CD8-positive, alpha-beta memory T cell (primary cell): ENCODE measurements around the gene FAF1. TPM values are rescaled to one million over a fixed set of nuclear protein-coding genes. Genes with fewer than 3 reads are reported as not detected.

Source experiments
- CTCF ChIA-PET: fragments of 350-600 bp; sonication (Branson Sonifier 250); formaldehyde crosslinking; loops from one replicate; lab custom pipeline; 2021; ENCODE audit warnings: antibody characterized with exemption; lab: Charles Lee
- POLR2A ChIA-PET: fragments of 350-600 bp; sonication (Branson Sonifier 250); formaldehyde crosslinking; loops from one replicate; lab custom pipeline; 2021; ENCODE audit warnings: antibody characterized with exemption; lab: Charles Lee
- DNase-seq, 5 donors: peaks; one replicate each; pipeline versions ENCODE4 v3.0.0 to v3.0.0-alpha.2; 2020 to 2022; ENCODE audit warnings: mixed read lengths in 1 of 5
- H3K27ac ChIP-seq: one replicate; pipeline ENCODE4 v1.7.0; 2013; ENCODE audit warnings: low read depth, mild to moderate bottlenecking, low read length, moderate library complexity
- H3K27me3 ChIP-seq: 2 replicates; pipeline ENCODE4 v1.7.0; 2013; ENCODE audit warnings: low read length, mild to moderate bottlenecking; ENCODE audit not compliant: insufficient read depth, poor library complexity, severe bottlenecking
- H3K36me3 ChIP-seq: 2 replicates; pipeline ENCODE4 v1.7.0; 2013; ENCODE audit warnings: mild to moderate bottlenecking, low read length, moderate library complexity; ENCODE audit not compliant: insufficient read depth
- H3K4me1 ChIP-seq: 2 replicates; pipeline ENCODE4 v1.7.0; 2013; ENCODE audit warnings: mild to moderate bottlenecking, low read length, moderate library complexity; ENCODE audit not compliant: insufficient read depth
- H3K4me3 ChIP-seq: 2 replicates; pipeline ENCODE4 v1.7.0; 2013; ENCODE audit warnings: mild to moderate bottlenecking, low read length
- H3K9me3 ChIP-seq: 2 replicates; pipeline ENCODE4 v1.7.0; 2013; ENCODE audit warnings: mild to moderate bottlenecking, low read length
- H3K27ac Mint-ChIP-seq, 8 donors: one replicate each; pipeline ENCODE4 v1.8.0; 2020 to 2021; ENCODE audit warnings: mixed read lengths in 8 of 8, mild to moderate bottlenecking in 6 of 8, inconsistent platforms in 3 of 8, moderate library complexity in 3 of 8
- H3K27me3 Mint-ChIP-seq, 2 donors: one replicate each; pipeline ENCODE4 v1.8.0; 2020 to 2021; ENCODE audit warnings: mixed read lengths in 2 of 2, mild to moderate bottlenecking in 1 of 2, moderate library complexity in 1 of 2
- H3K36me3 Mint-ChIP-seq, 3 donors: one replicate each; pipeline ENCODE4 v1.8.0; 2020 to 2021; ENCODE audit warnings: mixed read lengths in 3 of 3, inconsistent platforms in 1 of 3, mild to moderate bottlenecking in 1 of 3
- H3K4me1 Mint-ChIP-seq, 3 donors: one replicate each; pipeline ENCODE4 v1.8.0; 2020 to 2021; ENCODE audit warnings: mixed read lengths in 3 of 3, inconsistent platforms in 1 of 3, mild to moderate bottlenecking in 1 of 3
- H3K4me3 Mint-ChIP-seq, 7 donors: one replicate each; pipeline ENCODE4 v1.8.0; 2020 to 2021; ENCODE audit warnings: mixed read lengths in 7 of 7, mild to moderate bottlenecking in 6 of 7, moderate library complexity in 4 of 7, inconsistent platforms in 2 of 7
- H3K9me3 Mint-ChIP-seq, 5 donors: one replicate each; pipeline ENCODE4 v1.8.0; 2020 to 2022; ENCODE audit warnings: mixed read lengths in 5 of 5, mild to moderate bottlenecking in 3 of 5, moderate library complexity in 2 of 5, inconsistent platforms in 1 of 5
- polyA plus RNA-seq: library from polyadenylated mRNA; unstranded; fragments of 300-500 nt; fragmentation: Illumina TruSeq; gene quantifications from one replicate; pipeline ENCODE4 v1.2.3, GENCODE V29; 2021
- total RNA-seq, 2 experiments: library from RNA; stranded (reverse); gene quantifications; one replicate each; pipeline ENCODE4 v1.2.3, GENCODE V29; 2021

Gene FAF1
- total and polyA plus RNA-seq, 3 experiments from 2014 or later, result 66.4 to 87.1 (median 78.2) TPM

GRCh38 chr1:50982611-50983010 lies 22.5 kb upstream of the FAF1 start:
- Mint-ChIP-seq H3K9me3 (no peaks in the 10 kb centered on the region), H3K4me3 (no peak overlapping the region), H3K36me3 (peaks cover 0 to 4% (median 0%) of the 10 kb centered on the region in 3 donors), H3K27ac (no peak overlapping the region), H3K27me3 (peaks cover 1 to 19% of the 10 kb centered on the region in 2 donors), H3K4me1 (peaks cover 14 to 19% (median 18%) of the 10 kb centered on the region in 3 donors)
- no peak for DNase-seq
- Histone ChIP-seq H3K9me3 (no peaks in the 10 kb centered on the region), H3K4me3 (no peak overlapping the region), H3K27ac (no peak overlapping the region), H3K4me1 (peaks cover 3% of the 10 kb centered on the region), H3K27me3 (no peaks in the 10 kb centered on the region), H3K36me3 (no peaks in the 10 kb centered on the region)
- CTCF ChIA-PET, result no interaction called here
- POLR2A ChIA-PET, result no interaction called here

- CTCF ChIA-PET, result no interaction called here
- Mint-ChIP-seq H3K9me3 (no peaks in the 10 kb centered on the region), H3K27me3 (peaks cover 1 to 21% of the 10 kb centered on the region in 2 donors), H3K4me3 (no peak overlapping the region), H3K36me3 (peaks cover 0 to 8% (median 0%) of the 10 kb centered on the region in 3 donors), H3K4me1 (peaks cover 17 to 21% (median 21%) of the 10 kb centered on the region in 3 donors), H3K27ac (no peak overlapping the region)
- Histone ChIP-seq H3K27me3 (no peaks in the 10 kb centered on the region), H3K36me3 (no peaks in the 10 kb centered on the region), H3K4me1 (peaks cover 4% of the 10 kb centered on the region), H3K27ac (no peak overlapping the region), H3K9me3 (no peaks in the 10 kb centered on the region), H3K4me3 (no peak overlapping the region)
- no peak for DNase-seq
- POLR2A ChIA-PET, result no interaction called here
Observed at GRCh38 chr1:50981741-50982140, 21.7 kb upstream of the FAF1 start.

GRCh38 chr1:50980505-50980904 lies 20.4 kb upstream of the FAF1 start:
- Mint-ChIP-seq H3K27me3 (peaks cover 1 to 28% of the 10 kb centered on the region in 2 donors), H3K4me3 (no peak overlapping the region), H3K4me1 (peaks cover 27 to 29% (median 29%) of the 10 kb centered on the region in 3 donors), H3K36me3 (peaks cover 0 to 8% (median 0%) of the 10 kb centered on the region in 3 donors), H3K27ac (no peak overlapping the region), H3K9me3 (no peaks in the 10 kb centered on the region)
- H3K36me3 ChIP-seq, result no peaks in the 10 kb centered on the region
- no peak for DNase-seq
- H3K27me3 ChIP-seq, result no peaks in the 10 kb centered on the region
- no peak overlapping the region for H3K4me3 ChIP-seq
- H3K4me1 ChIP-seq, result peaks cover 14% of the 10 kb centered on the region
- peak overlapping the region; percentile 66 for H3K27ac ChIP-seq
- CTCF ChIA-PET, result no interaction called here
- POLR2A ChIA-PET, result no interaction called here
- no peaks in the 10 kb centered on the region for H3K9me3 ChIP-seq

DNA sequence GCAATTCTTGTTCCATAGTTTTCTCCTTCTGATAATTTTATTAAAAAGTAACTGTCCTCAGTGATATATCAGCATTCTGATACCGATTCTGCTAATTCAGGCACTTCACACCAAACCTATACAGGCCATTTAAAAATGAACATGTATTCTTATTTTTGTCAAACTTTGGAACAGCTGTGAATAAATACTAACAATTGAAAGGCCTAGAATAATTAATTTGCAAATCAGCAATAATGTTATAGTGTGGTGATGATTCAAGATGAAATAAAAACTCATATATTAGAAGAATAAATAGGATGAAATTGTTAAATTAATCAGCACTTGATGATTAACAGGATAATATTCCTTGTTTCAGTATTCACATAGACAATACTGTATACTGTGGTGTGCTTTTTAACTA lies 19.9 kb upstream of the FAF1 start:
- Mint-ChIP-seq H3K4me3 (peak overlapping the region in 3 of 7 donors; percentile 11 to 69 (median 48)), H3K36me3 (peaks cover 0 to 8% (median 0%) of the 10 kb centered on the region in 3 donors), H3K27ac (no peak overlapping the region), H3K4me1 (peaks cover 25 to 27% (median 26%) of the 10 kb centered on the region in 3 donors), H3K27me3 (peaks cover 1 to 24% of the 10 kb centered on the region in 2 donors), H3K9me3 (no peaks in the 10 kb centered on the region)
- no peak for DNase-seq
- Histone ChIP-seq H3K4me1 (peaks cover 14% of the 10 kb centered on the region), H3K36me3 (no peaks in the 10 kb centered on the region), H3K4me3 (no peak overlapping the region), H3K27me3 (no peaks in the 10 kb centered on the region), H3K9me3 (no peaks in the 10 kb centered on the region), H3K27ac (peak overlapping the region; percentile 66)
- POLR2A ChIA-PET, result interaction anchor here (3.8 kb wide), 1 partner anchor 11 kb away, joined by 24 read pairs; the partner anchor contains the start of gene CDKN2C
- CTCF ChIA-PET, result no interaction called here

DNA sequence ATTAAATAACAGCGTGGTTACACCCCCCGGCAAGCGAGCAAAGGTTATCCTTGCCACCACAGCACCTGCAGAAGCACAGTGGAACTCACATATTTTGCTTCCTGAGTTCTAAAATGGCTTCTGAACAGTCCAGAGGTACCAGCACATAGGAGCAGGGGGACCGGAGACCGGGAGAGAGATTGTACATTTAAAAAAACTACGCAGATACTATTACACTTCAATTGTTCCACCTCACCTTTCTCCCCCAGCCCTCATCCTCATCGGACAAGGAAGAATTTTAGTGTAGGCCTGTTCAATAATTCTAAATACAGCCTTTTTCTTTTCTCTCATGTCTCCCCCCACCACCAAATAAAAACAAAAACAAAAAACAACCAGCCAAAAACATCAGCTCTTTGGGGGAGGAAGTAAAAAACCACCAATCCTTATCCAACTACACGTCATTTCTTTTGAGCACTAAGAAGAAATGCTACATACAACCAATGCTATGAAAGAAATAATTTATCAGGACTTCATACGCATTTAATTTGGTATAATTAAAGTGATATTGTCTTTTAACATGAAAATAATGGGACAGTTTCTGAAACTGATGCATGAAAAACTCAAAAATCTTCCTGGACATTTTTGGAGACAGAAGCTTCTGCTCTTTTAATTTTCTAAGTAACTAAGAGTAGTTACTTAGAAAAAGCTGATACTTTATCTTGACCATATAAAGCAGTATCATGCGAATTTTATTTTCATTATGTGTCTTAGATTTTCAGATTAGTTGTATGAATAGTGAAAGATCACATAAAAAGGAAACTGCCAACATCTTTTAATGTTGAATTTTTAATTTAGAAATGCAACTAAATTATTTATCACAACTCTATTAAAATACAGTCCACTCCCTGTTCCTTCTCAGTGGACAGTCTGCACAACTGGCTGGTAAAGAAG lies 19.1 kb upstream of the FAF1 start:
- no peaks in the 10 kb centered on the region for H3K27me3 ChIP-seq
- peak in 1 of 5 donors; percentile 41 for DNase-seq
- Mint-ChIP-seq H3K4me3 (peak overlapping the region; percentile 84 to 91 (median 88)), H3K36me3 (peaks cover 0 to 8% (median 0%) of the 10 kb centered on the region in 3 donors), H3K9me3 (no peaks in the 10 kb centered on the region), H3K4me1 (peaks cover 23 to 27% (median 24%) of the 10 kb centered on the region in 3 donors), H3K27me3 (peaks cover 1 to 22% of the 10 kb centered on the region in 2 donors), H3K27ac (peak overlapping the region in 7 of 8 donors; percentile 11 to 87 (median 83))
- POLR2A ChIA-PET, result interaction anchor here (3.8 kb wide), 1 partner anchor 10 kb away, joined by 24 read pairs; the partner anchor contains the start of gene CDKN2C
- H3K27ac ChIP-seq, result peak overlapping the region; percentile 66
- CTCF ChIA-PET, result interaction anchor here (3.1 kb wide), 1 partner anchor 10 kb away, joined by 21 read pairs; the partner anchor contains the start of gene CDKN2C
- peak overlapping the region; percentile 59 for H3K4me3 ChIP-seq
- no peaks in the 10 kb centered on the region for H3K36me3 ChIP-seq
- H3K4me1 ChIP-seq, result peaks cover 14% of the 10 kb centered on the region
- no peaks in the 10 kb centered on the region for H3K9me3 ChIP-seq

GRCh38 chr1:50978144-50978851 lies 18.2 kb upstream of the FAF1 start:
- peak overlapping the region; percentile 59 for H3K4me3 ChIP-seq
- no peaks in the 10 kb centered on the region for H3K9me3 ChIP-seq
- H3K4me1 ChIP-seq, result peaks cover 14% of the 10 kb centered on the region
- no peaks in the 10 kb centered on the region for H3K27me3 ChIP-seq
- peak overlapping the region; percentile 66 for H3K27ac ChIP-seq
- peak overlapping the region; percentile 84 to 91 (median 88) for H3K4me3 Mint-ChIP-seq
- no peaks in the 10 kb centered on the region for H3K9me3 Mint-ChIP-seq
- peak overlapping the region in 7 of 8 donors; percentile 29 to 87 (median 83) for H3K27ac Mint-ChIP-seq
- peak in 4 of 5 donors; percentile 17 to 58 (median 22) for DNase-seq
- ChIA-PET POLR2A (interaction anchor here (0.5 to 3.8 kb wide), 3 partner anchors 9 to 307 kb away, joined by 3 to 24 read pairs (median 5); partner anchors contain the start of genes CDKN2C and FAF1), CTCF (interaction anchor here (3.1 kb wide), 1 partner anchor 9 kb away, joined by 21 read pairs; the partner anchor contains the start of gene CDKN2C)
- peaks cover 23 to 27% (median 24%) of the 10 kb centered on the region in 3 donors for H3K4me1 Mint-ChIP-seq
- no peaks in the 10 kb centered on the region for H3K36me3 ChIP-seq
- H3K36me3 Mint-ChIP-seq, result peaks cover 0 to 8% (median 0%) of the 10 kb centered on the region in 3 donors
- peaks cover 1 to 22% of the 10 kb centered on the region in 2 donors for H3K27me3 Mint-ChIP-seq

GRCh38 chr1:50977575-50978143 lies 17.6 kb upstream of the FAF1 start:
- H3K4me3 Mint-ChIP-seq, result peak overlapping the region; percentile 74 to 95 (median 87)
- H3K9me3 Mint-ChIP-seq, result no peaks in the 10 kb centered on the region
- no peaks in the 10 kb centered on the region for H3K27me3 ChIP-seq
- ChIA-PET POLR2A (interaction anchor here (0.5 to 3.8 kb wide), 3 partner anchors 9 to 306 kb away, joined by 3 to 24 read pairs (median 5); partner anchors contain the start of genes CDKN2C and FAF1), CTCF (interaction anchor here (1.7 to 3.1 kb wide), 2 partner anchors 9 to 48 kb away, joined by 4 to 21 read pairs; partner anchors contain the start of gene CDKN2C)
- peak overlapping the region; percentile 82 for H3K4me3 ChIP-seq
- no peaks in the 10 kb centered on the region for H3K36me3 ChIP-seq
- peak overlapping the region; percentile 73 for H3K27ac ChIP-seq
- H3K9me3 ChIP-seq, result no peaks in the 10 kb centered on the region
- peaks cover 14% of the 10 kb centered on the region for H3K4me1 ChIP-seq
- peaks cover 23 to 27% (median 25%) of the 10 kb centered on the region in 3 donors for H3K4me1 Mint-ChIP-seq
- H3K27ac Mint-ChIP-seq, result peak overlapping the region in 6 of 8 donors; percentile 48 to 91 (median 74)
- DNase-seq, result peak in 3 of 5 donors; percentile 21 to 49 (median 33)
- peaks cover 1 to 21% of the 10 kb centered on the region in 2 donors for H3K27me3 Mint-ChIP-seq
- peaks cover 0 to 8% (median 0%) of the 10 kb centered on the region in 3 donors for H3K36me3 Mint-ChIP-seq
